Mucosa of stomach (tissue), 1 donor: ENCODE measurements around the gene SEMA5A.

Source experiments
- H3K27me3 ChIP-seq: one replicate; pipeline ENCODE4 v1.7.0; 2013; ENCODE audit warnings: mild to moderate bottlenecking, low read length; ENCODE audit not compliant: control insufficient read depth, insufficient read depth
- H3K36me3 ChIP-seq: one replicate; pipeline ENCODE4 v1.7.0; 2013; ENCODE audit warnings: low read length; ENCODE audit not compliant: control insufficient read depth, insufficient read depth
- H3K4me1 ChIP-seq: one replicate; pipeline ENCODE4 v1.7.0; 2013; ENCODE audit warnings: mild to moderate bottlenecking, low read length; ENCODE audit not compliant: control insufficient read depth, insufficient read depth
- H3K4me3 ChIP-seq: one replicate; pipeline ENCODE4 v1.7.0; 2013; ENCODE audit warnings: low read length
- H3K9ac ChIP-seq: one replicate; pipeline ENCODE4 v1.7.0; 2013; ENCODE audit warnings: mild to moderate bottlenecking, low read length, moderate library complexity
- H3K9me3 ChIP-seq: one replicate; pipeline ENCODE4 v1.7.0; 2013; ENCODE audit warnings: mild to moderate bottlenecking, low read length, moderate library complexity; ENCODE audit not compliant: control insufficient read depth
- donor health status: Pancreatic carcinoma.

Gene SEMA5A

GRCh38 chr5:9562141-9562540 is 16.3 kb upstream of the SEMA5A start:
- H3K4me3 ChIP-seq = no peak overlapping the region
- no peaks in the 10 kb centered on the region for H3K9me3 ChIP-seq
- H3K4me1 ChIP-seq = peaks cover 12% of the 10 kb centered on the region
- H3K9ac ChIP-seq = no peak overlapping the region
- H3K36me3 ChIP-seq = no peaks in the 10 kb centered on the region
- H3K27me3 ChIP-seq = no peaks in the 10 kb centered on the region

- no peaks in the 10 kb centered on the region for H3K36me3 ChIP-seq
- no peaks in the 10 kb centered on the region for H3K27me3 ChIP-seq
- no peaks in the 10 kb centered on the region for H3K9me3 ChIP-seq
- peaks cover 12% of the 10 kb centered on the region for H3K4me1 ChIP-seq
- H3K4me3 ChIP-seq = no peak overlapping the region
- H3K9ac ChIP-seq = no peak overlapping the region
Observed at GRCh38 chr5:9559965-9560364, 14.1 kb upstream of the SEMA5A start.

- peaks cover 16% of the 10 kb centered on the region for H3K4me1 ChIP-seq
- H3K9ac ChIP-seq = no peak overlapping the region
- H3K36me3 ChIP-seq = no peaks in the 10 kb centered on the region
- no peak overlapping the region for H3K4me3 ChIP-seq
- H3K9me3 ChIP-seq = no peaks in the 10 kb centered on the region
- no peaks in the 10 kb centered on the region for H3K27me3 ChIP-seq
Observed at GRCh38 chr5:9558319-9558965, 12.6 kb upstream of the SEMA5A start.

GRCh38 chr5:9557696-9558095 is 11.8 kb upstream of the SEMA5A start:
- Histone ChIP-seq H3K4me1 (peaks cover 20% of the 10 kb centered on the region), H3K4me3 (no peak overlapping the region), H3K9me3 (no peaks in the 10 kb centered on the region), H3K36me3 (no peaks in the 10 kb centered on the region), H3K9ac (no peak overlapping the region), H3K27me3 (no peaks in the 10 kb centered on the region)

- Histone ChIP-seq H3K4me1 (peaks cover 20% of the 10 kb centered on the region), H3K4me3 (no peak overlapping the region), H3K9ac (no peak overlapping the region), H3K27me3 (no peaks in the 10 kb centered on the region), H3K36me3 (no peaks in the 10 kb centered on the region), H3K9me3 (no peaks in the 10 kb centered on the region)
Observed at GRCh38 chr5:9555961-9556360, 10.1 kb upstream of the SEMA5A start.

GRCh38 chr5:9554122-9554521 is 8.2 kb upstream of the SEMA5A start:
- Histone ChIP-seq H3K9ac (no peak overlapping the region), H3K9me3 (no peaks in the 10 kb centered on the region), H3K4me1 (peaks cover 20% of the 10 kb centered on the region), H3K36me3 (no peaks in the 10 kb centered on the region), H3K4me3 (no peak overlapping the region), H3K27me3 (no peaks in the 10 kb centered on the region)

- Histone ChIP-seq H3K9me3 (no peaks in the 10 kb centered on the region), H3K4me3 (no peak overlapping the region), H3K4me1 (peaks cover 17% of the 10 kb centered on the region), H3K36me3 (no peaks in the 10 kb centered on the region), H3K9ac (no peak overlapping the region), H3K27me3 (no peaks in the 10 kb centered on the region)
Observed at GRCh38 chr5:9553561-9553960, 7.7 kb upstream of the SEMA5A start.

GRCh38 chr5:9551567-9552537 is 6.0 kb upstream of the SEMA5A start:
- H3K4me3 ChIP-seq = no peak overlapping the region
- H3K9me3 ChIP-seq = no peaks in the 10 kb centered on the region
- H3K36me3 ChIP-seq = no peaks in the 10 kb centered on the region
- no peak overlapping the region for H3K9ac ChIP-seq
- H3K4me1 ChIP-seq = peaks cover 8% of the 10 kb centered on the region
- no peaks in the 10 kb centered on the region for H3K27me3 ChIP-seq

- Histone ChIP-seq H3K9me3 (no peaks in the 10 kb centered on the region), H3K36me3 (no peaks in the 10 kb centered on the region), H3K27me3 (peaks cover 5% of the 10 kb centered on the region), H3K9ac (no peak overlapping the region), H3K4me3 (no peak overlapping the region), H3K4me1 (peaks cover 8% of the 10 kb centered on the region)
Observed at GRCh38 chr5:9549941-9550340, 4.1 kb upstream of the SEMA5A start.

- H3K36me3 ChIP-seq = no peaks in the 10 kb centered on the region
- H3K9me3 ChIP-seq = no peaks in the 10 kb centered on the region
- H3K4me3 ChIP-seq = peak overlapping the region; percentile 39
- H3K27me3 ChIP-seq = peaks cover 9% of the 10 kb centered on the region
- no peaks in the 10 kb centered on the region for H3K4me1 ChIP-seq
- peak overlapping the region; percentile 71 for H3K9ac ChIP-seq
Observed at GRCh38 chr5:9547122-9547947, 1.5 kb upstream of the SEMA5A start.

- H3K4me1 ChIP-seq = no peaks in the 10 kb centered on the region
- no peaks in the 10 kb centered on the region for H3K36me3 ChIP-seq
- no peaks in the 10 kb centered on the region for H3K9me3 ChIP-seq
- peak overlapping the region; percentile 66 for H3K9ac ChIP-seq
- H3K27me3 ChIP-seq = peaks cover 9% of the 10 kb centered on the region
- H3K4me3 ChIP-seq = peak overlapping the region; percentile 88
Observed at GRCh38 chr5:9545136-9545991, 511 bp downstream of the SEMA5A start.
